Suprapubic skin (tissue), 4 donors: ENCODE results near the gene ZNF335.

ENCODE experiments used
- EP300 ChIP-seq: sonication (generic); formaldehyde crosslinking; IDR thresholded peaks from one replicate; pipeline ENCODE4 v1.6.1; 2017; ENCODE audit warnings: antibody characterized with exemption
- POLR2A ChIP-seq, 2 donors: fragments of 450-650 bp; IDR thresholded peaks; one replicate each; pipeline ENCODE4 v1.6.1; 2017; ENCODE audit warnings: antibody characterized with exemption in 2 of 2, mild to moderate bottlenecking in 2 of 2, moderate library complexity in 2 of 2
- POLR2AphosphoS5 ChIP-seq, 3 donors: sonication (generic); formaldehyde crosslinking; IDR thresholded peaks; one replicate each; pipeline ENCODE4 v1.6.1; 2017; ENCODE audit warnings: antibody characterized with exemption in 3 of 3
- TF ChIP-seq, protein P1 (sequence below), 2 donors: fragments of 200-600 bp in 1 of 2; fragments of 450-650 bp in 1 of 2; sonication (generic) in 1 of 2; IDR thresholded peaks; one replicate each; pipeline ENCODE4 v1.5.1; 2016 to 2019; ENCODE audit warnings: antibody characterized with exemption in 2 of 2, mild to moderate bottlenecking in 1 of 2, moderate library complexity in 1 of 2

DNA sequence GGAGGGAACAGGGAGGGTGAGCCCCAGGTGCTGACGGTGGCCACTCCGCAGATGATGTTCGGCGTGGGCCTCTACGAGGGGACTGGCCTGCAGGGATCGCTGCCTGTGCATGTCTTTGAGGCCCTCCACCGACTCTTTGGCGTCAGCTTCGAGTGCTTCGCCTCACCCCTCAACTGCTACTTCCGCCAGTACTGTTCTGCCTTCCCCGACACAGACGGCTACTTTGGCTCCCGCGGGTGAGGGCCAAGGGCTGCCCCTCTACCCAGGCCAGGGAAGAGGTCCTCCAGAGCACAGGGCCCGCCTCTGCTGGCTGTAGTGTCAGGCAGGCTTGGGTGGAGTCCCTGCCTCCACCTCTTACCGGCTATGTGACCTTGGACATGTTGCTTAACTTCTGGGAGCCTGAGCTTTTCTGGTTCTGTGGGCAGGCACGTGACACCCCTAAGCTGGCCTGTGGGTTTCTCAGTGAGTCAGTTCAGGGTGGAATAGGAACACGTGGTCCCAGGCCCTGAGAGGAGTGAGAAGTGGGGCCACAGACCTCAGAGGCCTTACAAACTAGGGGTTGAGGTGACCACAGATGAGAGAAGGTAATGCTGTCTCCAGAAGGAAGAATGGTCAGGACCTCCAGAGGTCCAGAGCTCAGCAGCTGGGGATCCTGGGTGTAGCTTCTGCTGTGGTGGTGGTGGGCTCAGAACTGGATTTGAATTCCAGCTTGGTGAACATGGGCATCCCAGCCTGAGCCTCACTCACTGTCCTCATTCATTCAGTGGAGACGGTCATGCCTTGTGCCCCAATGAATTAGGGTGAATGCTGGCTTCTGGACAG lies 25.6 kb downstream of the ZNF335 start:
- TF ChIP-seq POLR2A (IDR thresholded peaks at IDR 0.05) (no peak), POLR2AphosphoS5 (IDR thresholded peaks at IDR 0.05) (peak in 1 of 3 donors; percentile 9), EP300 (no peak)
- TF ChIP-seq, protein P1, sequence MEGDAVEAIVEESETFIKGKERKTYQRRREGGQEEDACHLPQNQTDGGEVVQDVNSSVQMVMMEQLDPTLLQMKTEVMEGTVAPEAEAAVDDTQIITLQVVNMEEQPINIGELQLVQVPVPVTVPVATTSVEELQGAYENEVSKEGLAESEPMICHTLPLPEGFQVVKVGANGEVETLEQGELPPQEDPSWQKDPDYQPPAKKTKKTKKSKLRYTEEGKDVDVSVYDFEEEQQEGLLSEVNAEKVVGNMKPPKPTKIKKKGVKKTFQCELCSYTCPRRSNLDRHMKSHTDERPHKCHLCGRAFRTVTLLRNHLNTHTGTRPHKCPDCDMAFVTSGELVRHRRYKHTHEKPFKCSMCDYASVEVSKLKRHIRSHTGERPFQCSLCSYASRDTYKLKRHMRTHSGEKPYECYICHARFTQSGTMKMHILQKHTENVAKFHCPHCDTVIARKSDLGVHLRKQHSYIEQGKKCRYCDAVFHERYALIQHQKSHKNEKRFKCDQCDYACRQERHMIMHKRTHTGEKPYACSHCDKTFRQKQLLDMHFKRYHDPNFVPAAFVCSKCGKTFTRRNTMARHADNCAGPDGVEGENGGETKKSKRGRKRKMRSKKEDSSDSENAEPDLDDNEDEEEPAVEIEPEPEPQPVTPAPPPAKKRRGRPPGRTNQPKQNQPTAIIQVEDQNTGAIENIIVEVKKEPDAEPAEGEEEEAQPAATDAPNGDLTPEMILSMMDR (IDR thresholded peaks at IDR 0.05): no peak
